HG03571 (cell line): ENCODE measurements around the gene IQUB.
A peak's percentile ranks its signal among the peaks of the same experiment; 100 is the strongest.
"Not testable (repeated sequence)": the region's sequence is repeated elsewhere in the genome, so short reads cannot be mapped to it uniquely, and the experiment has no call there.

Source experiments
- ATAC-seq: cut with Tn5 transposase; IDR thresholded peaks from one replicate; pipeline ENCODE4 v1.9.1; 2021; ENCODE audit not compliant: unreplicated experiment

The IQUB gene

GRCh38 chr7:123534383-123535260, at the start of gene IQUB:
TSS of gene IQUB (minus strand) at chr7:123534595. CDS start at chr7:123512340, 22,255 bp downstream.
- peak; percentile 76 for ATAC-seq

- ATAC-seq = no peak
These were observed 49.4 kb upstream of the IQUB start for GRCh38 chr7:123583821-123584220.

GRCh38 chr7:123581162-123581459, 46.7 kb upstream of the IQUB start:
- ATAC-seq = no peak

DNA sequence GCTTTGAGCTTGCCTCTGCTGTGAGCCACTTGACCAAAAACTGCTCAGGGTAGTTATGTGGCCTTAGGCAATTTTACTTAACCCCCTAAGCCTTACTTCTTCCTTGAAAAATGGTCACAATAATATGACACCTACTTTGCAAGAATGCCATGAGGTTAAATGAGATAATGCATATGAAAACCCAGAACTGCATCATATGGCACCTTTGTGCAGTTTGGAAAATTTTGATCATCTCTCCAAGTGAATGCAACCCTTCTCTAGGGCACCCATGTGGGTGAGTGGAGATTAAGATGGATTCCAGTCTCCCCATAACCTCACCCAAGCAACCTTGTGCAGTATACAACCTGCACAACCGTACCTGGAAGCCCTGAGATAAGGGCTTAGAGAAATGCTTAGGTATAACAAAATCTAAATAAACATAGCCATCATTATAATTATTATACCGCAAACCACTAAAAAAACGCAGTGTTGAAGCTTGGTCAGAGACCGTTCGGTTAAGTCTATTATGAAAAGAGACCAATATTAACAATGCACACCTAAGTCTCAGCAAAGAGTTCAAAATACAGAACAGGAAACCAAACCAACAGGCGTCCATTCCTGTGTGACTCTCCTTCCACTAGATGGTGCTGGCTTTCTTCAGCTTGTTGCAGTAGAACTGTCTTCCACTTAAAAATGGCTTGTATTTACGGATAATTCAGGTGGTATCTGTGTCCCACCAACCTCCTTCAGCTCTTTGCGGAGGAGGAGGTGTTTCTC, 46.2 kb upstream of the IQUB start:
- peak; percentile 51 for ATAC-seq

GRCh38 chr7:123579416-123579815, 45.0 kb upstream of the IQUB start:
- ATAC-seq = no peak

- no peak for ATAC-seq
These were observed 39.6 kb upstream of the IQUB start for GRCh38 chr7:123573896-123574467.

GRCh38 chr7:123573341-123573740, 38.9 kb upstream of the IQUB start:
- ATAC-seq = no peak

- ATAC-seq = no peak
These were observed 37.3 kb upstream of the IQUB start for GRCh38 chr7:123571684-123572083.

- ATAC-seq = no peak
These were observed 36.8 kb upstream of the IQUB start for GRCh38 chr7:123571187-123571586.

DNA sequence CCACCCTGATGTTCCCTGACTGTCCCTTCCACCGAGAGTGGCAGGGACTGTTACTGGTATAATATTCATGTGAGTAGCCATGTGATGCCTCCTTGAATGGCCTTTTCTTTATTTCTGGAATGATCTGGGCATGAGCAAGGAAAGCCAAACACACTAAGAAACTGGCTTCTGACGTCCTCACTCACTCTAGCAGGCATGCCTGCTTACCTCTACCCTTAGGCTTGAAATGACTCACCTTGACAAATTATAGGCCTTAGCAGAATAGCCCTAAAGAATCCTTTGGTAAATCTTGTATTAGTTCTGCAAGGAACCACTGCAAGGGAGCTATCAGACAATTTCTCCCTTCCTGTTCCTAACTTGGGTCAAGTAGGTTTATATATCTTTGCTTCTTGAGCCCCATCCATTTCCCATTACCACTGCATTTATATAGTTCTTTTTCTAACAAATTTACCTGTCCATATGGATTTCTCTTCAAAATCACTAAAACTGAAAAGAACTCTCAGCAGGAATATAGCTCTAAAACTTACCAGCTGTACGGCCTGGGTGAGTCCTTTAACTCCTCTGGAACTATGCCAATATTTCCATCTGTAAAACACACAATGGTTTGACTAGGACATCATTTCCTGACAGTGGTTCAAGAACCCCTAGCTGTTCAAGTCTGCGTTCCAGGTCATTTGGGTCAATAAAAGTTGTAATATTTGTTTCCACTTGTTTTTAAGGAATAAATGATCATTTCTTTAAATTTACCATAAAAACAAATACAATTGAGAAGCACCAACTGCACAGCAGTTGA, 36.2 kb upstream of the IQUB start:
- ATAC-seq = no peak

DNA sequence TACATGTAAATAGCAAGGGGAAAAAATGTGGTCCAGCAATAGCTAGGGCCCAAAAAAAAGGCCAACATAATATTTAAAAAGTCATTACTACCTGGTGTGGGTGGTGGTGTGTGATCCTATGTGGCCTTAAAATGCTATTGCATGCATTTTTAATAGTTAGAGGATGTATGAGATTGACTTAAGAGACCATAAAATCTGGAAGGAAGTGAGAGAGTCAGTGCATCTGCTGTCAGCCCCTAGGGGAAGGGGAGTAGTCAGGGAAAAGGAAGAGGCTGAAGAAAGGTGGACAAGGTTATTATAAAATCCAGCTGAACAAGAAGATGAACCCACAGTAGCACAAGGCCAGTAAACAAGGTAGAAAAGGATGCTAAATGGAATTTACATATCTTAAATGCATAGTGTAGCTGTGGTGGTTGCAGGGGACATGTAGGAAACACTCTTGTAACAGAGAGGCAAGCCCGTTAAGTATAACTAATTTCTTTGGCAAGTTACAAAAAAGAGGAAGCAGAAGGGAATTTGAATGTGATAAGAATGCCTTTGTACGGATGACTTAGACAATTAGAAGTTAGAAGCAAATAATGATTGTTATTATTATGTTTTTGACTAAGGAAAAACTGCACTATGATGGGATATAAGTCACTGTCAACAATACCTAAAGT, 35.1 kb upstream of the IQUB start:
- ATAC-seq = no peak

DNA sequence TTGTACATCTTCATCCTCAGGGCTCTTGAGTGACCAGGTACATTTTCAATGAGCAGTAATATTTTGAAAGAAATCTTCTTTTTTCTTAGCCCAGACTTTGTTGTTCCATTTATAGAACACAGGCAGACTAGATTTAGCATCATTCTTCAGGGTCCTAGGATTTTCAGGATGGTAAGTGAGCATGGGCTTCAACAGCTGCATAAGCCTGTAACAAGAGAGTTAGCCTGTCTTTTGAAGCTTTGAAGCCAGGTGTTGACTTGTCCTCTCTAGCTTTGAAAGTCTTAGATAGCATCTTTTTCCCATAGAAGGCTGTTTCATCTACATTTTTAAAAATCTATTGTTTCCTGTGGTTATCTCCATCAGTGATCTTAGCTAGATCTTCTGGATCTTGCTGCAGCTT, 27.7 kb upstream of the IQUB start:
- no peak for ATAC-seq

- ATAC-seq = peak; percentile 0
These were observed 24.0 kb upstream of the IQUB start for GRCh38 chr7:123558289-123558874.

DNA sequence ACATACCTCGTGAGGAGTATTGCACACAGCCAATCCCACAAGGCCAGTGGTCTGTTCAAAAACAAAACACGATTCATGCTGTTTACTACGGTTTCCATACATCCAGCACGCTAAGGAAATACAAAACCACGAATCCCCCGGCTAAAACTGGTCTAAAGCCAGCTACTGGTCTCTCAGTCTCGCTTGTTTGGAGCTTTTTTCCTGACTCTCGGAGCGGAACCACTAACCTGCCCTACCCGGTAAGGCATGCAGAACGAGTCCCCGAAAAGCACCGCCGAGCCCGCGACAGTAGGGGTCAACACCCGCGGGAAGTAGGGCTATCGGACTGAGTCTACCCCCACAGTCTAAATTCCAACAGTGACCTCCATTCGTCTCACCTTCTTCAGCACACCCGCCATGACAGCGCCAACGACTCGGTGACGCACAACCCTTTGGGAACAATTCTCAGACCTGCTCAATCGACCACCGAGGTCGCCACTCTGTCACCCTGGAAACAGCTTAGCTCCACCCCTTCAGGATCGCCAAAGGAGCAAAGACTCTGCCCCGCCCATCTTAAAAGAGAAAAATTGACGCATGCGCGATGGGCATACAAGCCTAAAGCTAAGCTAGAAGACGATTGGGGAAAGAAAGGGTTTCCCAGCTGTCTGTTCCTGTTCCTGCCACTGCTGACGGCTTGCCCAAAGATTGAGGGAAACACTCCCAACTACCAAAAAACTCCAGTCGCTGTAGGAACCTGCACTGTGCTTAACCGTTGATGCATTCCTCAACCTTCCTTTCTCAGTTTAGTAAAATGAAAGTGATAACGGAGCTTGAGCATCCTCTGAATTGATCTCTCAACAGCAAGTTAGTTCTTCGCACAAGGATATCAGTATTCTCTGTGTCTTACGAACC, 23.2 kb upstream of the IQUB start, which contains the start of gene NDUFA5:
NDUFA5 (minus strand) TSS at position 421 of the 891 bp plus-strand sequence; CDS start at position 398, 23 bp downstream.
- ATAC-seq = peak; percentile 97

DNA sequence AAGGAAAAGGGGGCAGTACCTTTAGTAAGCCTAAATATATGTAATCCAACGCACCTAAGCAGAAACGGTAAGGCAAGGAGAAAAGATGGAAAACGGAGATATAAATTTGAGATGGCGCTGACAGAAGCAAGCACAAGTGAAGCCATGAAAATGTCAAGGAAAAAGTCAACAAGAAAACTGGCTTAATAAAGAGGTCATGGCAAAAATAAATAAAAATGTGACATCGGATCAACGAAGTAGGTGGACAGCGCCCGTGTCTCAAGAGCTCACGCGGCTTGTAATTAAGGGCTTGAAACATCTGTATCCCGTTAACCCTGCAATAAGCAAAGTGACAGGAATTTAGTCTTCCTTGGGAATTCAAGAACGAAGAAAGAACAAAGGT, 22.6 kb upstream of the IQUB start:
- no peak for ATAC-seq

DNA sequence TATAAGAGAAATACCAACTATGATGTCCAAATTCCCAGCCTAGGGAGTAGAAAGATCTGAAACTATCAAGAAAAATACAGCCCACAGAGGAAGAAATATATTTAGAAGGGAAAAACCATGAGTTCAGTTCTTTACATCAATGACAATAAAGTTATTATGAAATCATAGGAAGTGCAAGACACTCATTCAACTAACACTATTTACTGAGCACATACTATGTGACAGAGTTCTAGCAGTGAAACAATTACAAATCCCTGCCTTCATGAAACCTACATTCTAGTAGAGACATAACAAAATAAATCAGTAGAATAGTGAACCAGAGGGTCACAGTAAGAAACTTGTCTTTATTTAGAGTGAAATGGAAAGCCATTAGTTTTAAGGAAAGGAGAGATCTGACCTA, 21.1 kb upstream of the IQUB start:
- no peak for ATAC-seq

DNA sequence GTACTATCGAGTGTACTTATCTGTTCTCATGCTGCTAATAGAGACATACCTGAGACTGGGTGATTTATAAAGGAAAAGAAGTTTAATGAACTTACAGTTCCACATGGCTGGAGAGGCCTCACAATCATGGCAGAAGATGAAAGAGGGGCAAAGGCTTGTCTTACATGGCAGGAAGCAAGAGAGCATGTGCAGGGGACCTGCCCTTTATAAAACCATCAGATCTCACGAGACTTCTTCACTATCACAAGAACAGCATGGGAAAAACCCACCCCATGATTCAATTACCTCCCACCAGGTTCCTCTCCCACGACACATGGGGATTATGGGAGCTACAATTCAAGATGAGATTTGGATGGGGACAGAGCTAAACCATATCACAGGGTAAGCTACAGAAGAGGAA, 18.8 kb upstream of the IQUB start:
- no peak for ATAC-seq

DNA sequence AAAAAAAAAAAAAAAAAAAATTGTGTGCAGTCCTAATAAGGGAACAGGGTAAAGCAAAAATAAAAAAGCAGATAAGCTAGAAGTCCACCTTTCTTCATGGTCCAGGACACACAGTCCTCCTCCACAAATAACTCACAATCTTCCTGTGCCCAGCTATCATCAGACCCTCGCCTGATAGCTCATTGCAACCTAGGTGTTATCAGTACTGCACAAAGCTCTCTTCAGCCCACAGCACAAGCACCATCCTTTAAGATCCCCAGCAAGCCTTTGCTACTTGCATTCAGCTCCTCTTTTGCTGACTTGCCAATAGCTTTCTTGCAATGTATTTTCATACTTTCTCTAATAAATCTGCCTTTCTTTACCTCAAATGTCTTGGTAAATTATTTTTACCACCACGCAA, 18.2 kb upstream of the IQUB start:
- ATAC-seq = no peak

DNA sequence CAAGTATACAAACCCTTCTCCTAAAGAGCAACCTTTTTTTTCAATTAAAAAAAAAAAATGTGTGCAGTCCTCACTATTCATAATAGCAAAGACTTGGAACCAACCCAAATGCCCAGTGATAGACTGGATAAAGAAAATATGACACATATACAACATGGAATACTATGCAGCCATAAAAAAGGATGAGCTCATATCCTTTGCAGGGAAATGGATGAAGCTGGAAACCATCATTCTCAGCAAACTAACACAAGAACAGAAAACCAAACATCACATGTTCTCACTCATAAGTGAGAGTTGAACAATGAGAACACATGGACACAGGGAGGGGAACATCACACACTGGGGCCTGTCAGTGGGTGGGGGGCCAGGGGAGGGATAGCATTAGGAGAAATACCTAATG, 17.7 kb upstream of the IQUB start:
- ATAC-seq = not testable (repeated sequence)
